ENCODE measurements around the gene TGFB2.

- TF ChIP-seq CTCF (IDR thresholded peaks at IDR 0.05), result no peak
- no peak for TF ChIP-seq POLR2A (IDR thresholded peaks at IDR 0.05)
Observed at GRCh38 chr1:218407630-218408029, 62.5 kb downstream of the TGFB2 start.

All from thyroid gland (tissue), 4 donors.